Suprapubic skin (tissue), 4 donors: Measurements from ENCODE around the gene ZKSCAN4. TPM values are rescaled to one million over a fixed set of nuclear protein-coding genes. Genes with fewer than 3 reads are reported as not detected.

Experiments used
- DNase-seq, 2 donors: peaks; one replicate each; pipeline ENCODE4 v3.0.0-alpha.2; 2019; ENCODE audit warnings: low spot score in 2 of 2
- H3K27ac ChIP-seq: fragments of 200-600 bp; sonication (generic); one replicate; pipeline ENCODE4 v1.5.1; 2019
- H3K27me3 ChIP-seq: fragments of 200-600 bp; sonication (generic); one replicate; pipeline ENCODE4 v1.5.1; 2019
- H3K36me3 ChIP-seq: fragments of 200-600 bp; sonication (generic); one replicate; pipeline ENCODE4 v1.5.1; 2019
- H3K4me1 ChIP-seq: fragments of 200-600 bp; sonication (generic); one replicate; pipeline ENCODE4 v1.5.1; 2019
- H3K4me3 ChIP-seq: fragments of 200-600 bp; sonication (generic); one replicate; pipeline ENCODE4 v1.5.1; 2019; ENCODE audit warnings: mild to moderate bottlenecking
- H3K9me3 ChIP-seq: fragments of 200-600 bp; sonication (generic); one replicate; pipeline ENCODE4 v1.5.1; 2019
- EP300 ChIP-seq: sonication (generic); formaldehyde crosslinking; IDR thresholded peaks from one replicate; pipeline ENCODE4 v1.6.1; 2017; ENCODE audit warnings: antibody characterized with exemption
- POLR2A ChIP-seq, 2 donors: fragments of 450-650 bp; IDR thresholded peaks; one replicate each; pipeline ENCODE4 v1.6.1; 2017; ENCODE audit warnings: antibody characterized with exemption in 2 of 2, mild to moderate bottlenecking in 2 of 2, moderate library complexity in 2 of 2
- POLR2AphosphoS5 ChIP-seq, 3 donors: sonication (generic); formaldehyde crosslinking; IDR thresholded peaks; one replicate each; pipeline ENCODE4 v1.6.1; 2017; ENCODE audit warnings: antibody characterized with exemption in 3 of 3
- WGBS: methylation state at CpG from one replicate; pipeline ENCODE4 v1.1.5; 2018; 5-methylcytosine and 5-hydroxymethylcytosine counted together
- total RNA-seq, 4 donors: library from RNA; depleted of rRNA; stranded (reverse); fragments of >200 nt; gene quantifications; one replicate each; pipeline ENCODE4 v1.1.0, GENCODE V29; 2016
- TF ChIP-seq, protein P1 (sequence below), 2 donors: fragments of 200-600 bp in 1 of 2; fragments of 450-650 bp in 1 of 2; sonication (generic) in 1 of 2; IDR thresholded peaks; one replicate each; pipeline ENCODE4 v1.5.1; 2016 to 2019; ENCODE audit warnings: antibody characterized with exemption in 2 of 2, mild to moderate bottlenecking in 1 of 2, moderate library complexity in 1 of 2

ZKSCAN4 gene
- total RNA-seq, 4 donors from 2014 or later = 1.2 to 5.0 (median 3.0) TPM

DNA sequence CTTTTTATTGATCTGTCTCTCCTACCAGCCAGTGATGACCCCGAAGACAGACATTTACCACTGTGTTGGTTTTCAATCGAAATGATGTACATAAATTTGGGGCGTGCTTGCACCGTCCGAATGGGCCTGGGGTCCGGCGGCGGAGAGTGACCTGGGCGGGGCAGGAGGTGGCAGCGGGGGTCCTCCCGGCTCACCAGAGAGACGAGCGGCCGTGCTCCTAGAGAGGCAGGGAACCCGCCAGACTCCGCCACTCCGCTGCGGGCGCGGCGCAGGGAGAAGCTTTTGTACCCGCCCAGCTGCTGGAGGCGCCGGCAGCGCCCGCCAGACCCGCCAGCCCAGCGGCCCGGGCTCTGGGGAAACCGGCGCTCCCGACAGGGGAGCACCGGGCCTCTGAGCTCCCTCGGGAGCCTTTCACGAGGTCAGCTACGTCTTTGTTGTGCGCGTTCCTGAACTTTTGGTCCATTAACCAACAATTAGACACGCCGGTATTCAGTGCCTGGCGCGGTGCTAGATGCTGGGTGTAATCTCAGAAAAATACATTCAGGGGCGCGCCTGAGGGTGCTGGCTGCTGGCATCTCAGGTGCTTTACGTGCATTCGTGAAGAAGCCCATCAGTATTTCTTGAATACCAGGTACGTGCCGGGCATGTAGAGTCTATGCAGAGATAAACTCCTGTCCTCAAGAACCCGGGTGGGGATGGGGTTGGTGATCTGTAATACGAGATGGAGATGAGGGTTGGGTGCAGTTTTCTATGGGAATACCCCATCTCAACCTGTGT, 29.4 kb upstream of the ZKSCAN4 start, which contains the start of gene PGBD1:
PGBD1 (plus strand) TSS at position 285 of the 777 bp plus-strand sequence. CDS start 2,242 bp downstream, outside the sequence.
- H3K36me3 ChIP-seq = peaks cover 11% of the 10 kb centered on the region
- H3K4me3 ChIP-seq = peak within 1 kb of the TSS; percentile 65
- H3K9me3 ChIP-seq = no peaks in the 10 kb centered on the region
- no peaks in the 10 kb centered on the region for H3K27me3 ChIP-seq
- peak in 1 of 2 donors; percentile 67 for DNase-seq
- WGBS = under 1% methylated on average over 31 of the region's 50 CpGs
- peaks cover 10% of the 10 kb centered on the region for H3K4me1 ChIP-seq
- H3K27ac ChIP-seq = no peak within 1 kb of the TSS
- TF ChIP-seq POLR2A (IDR thresholded peaks at IDR 0.05) (no peak), POLR2AphosphoS5 (IDR thresholded peaks at IDR 0.05) (no peak), EP300 (no peak)
- TF ChIP-seq, protein P1, sequence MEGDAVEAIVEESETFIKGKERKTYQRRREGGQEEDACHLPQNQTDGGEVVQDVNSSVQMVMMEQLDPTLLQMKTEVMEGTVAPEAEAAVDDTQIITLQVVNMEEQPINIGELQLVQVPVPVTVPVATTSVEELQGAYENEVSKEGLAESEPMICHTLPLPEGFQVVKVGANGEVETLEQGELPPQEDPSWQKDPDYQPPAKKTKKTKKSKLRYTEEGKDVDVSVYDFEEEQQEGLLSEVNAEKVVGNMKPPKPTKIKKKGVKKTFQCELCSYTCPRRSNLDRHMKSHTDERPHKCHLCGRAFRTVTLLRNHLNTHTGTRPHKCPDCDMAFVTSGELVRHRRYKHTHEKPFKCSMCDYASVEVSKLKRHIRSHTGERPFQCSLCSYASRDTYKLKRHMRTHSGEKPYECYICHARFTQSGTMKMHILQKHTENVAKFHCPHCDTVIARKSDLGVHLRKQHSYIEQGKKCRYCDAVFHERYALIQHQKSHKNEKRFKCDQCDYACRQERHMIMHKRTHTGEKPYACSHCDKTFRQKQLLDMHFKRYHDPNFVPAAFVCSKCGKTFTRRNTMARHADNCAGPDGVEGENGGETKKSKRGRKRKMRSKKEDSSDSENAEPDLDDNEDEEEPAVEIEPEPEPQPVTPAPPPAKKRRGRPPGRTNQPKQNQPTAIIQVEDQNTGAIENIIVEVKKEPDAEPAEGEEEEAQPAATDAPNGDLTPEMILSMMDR (IDR thresholded peaks at IDR 0.05) = no peak

DNA sequence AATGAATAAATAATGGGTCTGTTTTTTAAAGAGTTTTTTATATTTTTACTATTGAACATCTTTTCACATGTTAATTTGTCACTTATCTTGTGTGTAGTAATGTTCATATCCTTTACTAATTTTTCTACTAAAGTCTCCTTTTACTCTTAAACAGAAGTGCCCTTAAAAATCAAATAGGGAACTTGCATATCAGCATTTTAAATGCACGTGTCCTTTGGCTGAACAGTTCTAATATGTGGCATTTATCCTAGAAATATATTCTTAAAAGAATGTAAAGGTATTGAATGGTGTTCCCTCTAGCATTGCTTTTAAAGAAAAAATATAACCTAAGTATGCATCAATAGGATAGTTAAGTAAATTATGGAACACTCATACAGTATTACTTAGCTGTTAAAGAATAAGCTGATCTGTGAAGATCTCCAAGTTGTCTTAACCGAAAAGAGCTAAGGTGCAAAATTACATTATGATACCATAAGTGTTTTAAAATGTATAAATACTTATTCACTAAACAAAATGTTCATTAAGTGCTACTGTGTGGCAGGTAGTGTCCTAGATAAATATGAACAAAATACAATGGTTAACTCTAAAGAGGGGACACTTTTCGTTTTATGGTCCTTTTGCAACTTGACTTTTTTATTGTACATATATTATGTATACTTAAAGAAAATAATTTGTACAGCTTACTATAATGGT, 28.7 kb upstream of the ZKSCAN4 start:
- H3K36me3 ChIP-seq = peaks cover 19% of the 10 kb centered on the region
- H3K27me3 ChIP-seq = no peaks in the 10 kb centered on the region
- H3K4me3 ChIP-seq = peak overlapping the region; percentile 65
- no peak for TF ChIP-seq EP300
- TF ChIP-seq POLR2AphosphoS5 (IDR thresholded peaks at IDR 0.05) = no peak
- TF ChIP-seq, protein P1 (IDR thresholded peaks at IDR 0.05) = no peak
- TF ChIP-seq POLR2A (IDR thresholded peaks at IDR 0.05) = no peak
- peaks cover 10% of the 10 kb centered on the region for H3K4me1 ChIP-seq
- WGBS = 45% methylated on average over 3 of the region's 3 CpGs
- H3K27ac ChIP-seq = no peak overlapping the region
- DNase-seq = no peak
- H3K9me3 ChIP-seq = no peaks in the 10 kb centered on the region

DNA sequence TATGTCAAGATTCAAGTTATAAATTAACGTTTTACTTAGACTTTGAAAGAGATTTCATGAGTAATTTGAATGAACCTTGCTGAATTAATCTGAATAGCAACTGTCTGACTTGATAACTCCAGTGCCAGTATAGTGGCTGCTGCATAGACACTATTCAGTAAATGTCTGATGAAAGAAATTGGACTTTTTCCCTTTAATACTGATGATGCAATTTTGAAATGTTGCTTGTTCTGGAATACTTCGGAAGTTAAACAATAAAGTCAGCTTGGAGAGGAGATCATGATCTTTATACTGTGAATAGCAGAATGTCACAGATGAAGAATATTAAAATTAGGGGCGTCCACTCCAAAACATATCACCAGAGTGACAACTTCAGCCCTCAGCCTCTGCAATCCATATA, 25.7 kb upstream of the ZKSCAN4 start:
- H3K36me3 ChIP-seq = peaks cover 45% of the 10 kb centered on the region
- no peak overlapping the region for H3K27ac ChIP-seq
- H3K4me3 ChIP-seq = no peak overlapping the region
- H3K27me3 ChIP-seq = no peaks in the 10 kb centered on the region
- WGBS = 75% methylated on average over 3 of the region's 3 CpGs
- TF ChIP-seq EP300 (no peak), POLR2AphosphoS5 (IDR thresholded peaks at IDR 0.05) (no peak), POLR2A (IDR thresholded peaks at IDR 0.05) (no peak)
- TF ChIP-seq, protein P1 (IDR thresholded peaks at IDR 0.05) = no peak
- no peak for DNase-seq
- H3K9me3 ChIP-seq = no peaks in the 10 kb centered on the region
- peaks cover 10% of the 10 kb centered on the region for H3K4me1 ChIP-seq

DNA sequence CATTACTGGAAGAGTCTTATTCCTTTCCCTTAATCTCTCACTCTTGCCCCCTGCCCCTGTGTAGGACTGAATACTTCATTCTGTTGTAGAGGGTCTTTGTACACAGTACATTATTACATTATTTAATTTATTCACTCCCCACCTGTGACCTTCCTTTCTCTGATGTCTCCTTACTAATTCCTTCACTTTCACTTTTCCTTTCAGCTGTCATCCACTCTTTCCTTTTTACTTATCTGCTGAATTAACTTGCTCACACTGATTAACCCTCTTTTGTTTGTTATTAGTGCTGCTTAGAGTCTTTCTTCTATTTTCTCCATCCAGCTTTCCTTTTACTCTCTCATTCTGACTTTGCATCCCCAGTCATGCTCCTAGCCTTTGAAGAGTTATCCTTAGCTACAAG, 22.8 kb upstream of the ZKSCAN4 start:
- TF ChIP-seq POLR2A (IDR thresholded peaks at IDR 0.05) (no peak), EP300 (no peak), POLR2AphosphoS5 (IDR thresholded peaks at IDR 0.05) (no peak)
- TF ChIP-seq, protein P1 (IDR thresholded peaks at IDR 0.05) = no peak
- no peak overlapping the region for H3K4me3 ChIP-seq
- peaks cover 56% of the 10 kb centered on the region for H3K36me3 ChIP-seq
- no peak overlapping the region for H3K27ac ChIP-seq
- H3K4me1 ChIP-seq = no peaks in the 10 kb centered on the region
- H3K9me3 ChIP-seq = no peaks in the 10 kb centered on the region
- H3K27me3 ChIP-seq = no peaks in the 10 kb centered on the region
- DNase-seq = no peak

DNA sequence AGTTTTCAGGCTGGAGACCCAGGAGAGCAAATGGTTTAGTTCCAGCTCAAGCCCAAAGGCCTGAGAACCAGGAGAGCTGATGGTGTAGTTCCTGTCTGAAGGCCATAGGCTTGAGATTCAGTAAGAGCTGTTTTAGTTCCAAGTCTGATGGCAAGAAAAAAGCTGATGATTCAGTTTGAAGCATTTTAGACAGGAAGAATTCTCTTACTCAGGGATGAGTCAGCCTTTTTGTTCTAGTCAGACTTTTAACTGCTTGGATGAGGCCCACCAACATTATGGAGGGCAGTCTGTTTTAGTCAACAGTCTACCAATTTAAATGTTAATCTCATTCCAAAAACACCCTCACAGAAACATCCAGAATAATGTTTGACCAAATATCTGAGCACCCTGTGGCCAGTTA, 17.4 kb upstream of the ZKSCAN4 start:
- Histone ChIP-seq H3K27ac (no peak overlapping the region), H3K4me1 (peaks cover 14% of the 10 kb centered on the region), H3K9me3 (no peaks in the 10 kb centered on the region), H3K4me3 (no peak overlapping the region), H3K36me3 (peaks cover 28% of the 10 kb centered on the region), H3K27me3 (no peaks in the 10 kb centered on the region)
- DNase-seq = no peak
- TF ChIP-seq EP300 (no peak), POLR2AphosphoS5 (IDR thresholded peaks at IDR 0.05) (no peak)
